ENCODE data around the gene C4BPA. TPM values are rescaled to one million over a fixed set of nuclear protein-coding genes. Genes with fewer than 3 reads are reported as not detected.

The C4BPA gene
- total and polyA plus RNA-seq, 2 of the 8 experiments (the other 6 are each of a cell fraction or from before 2014, with no cell fraction given), result not detected

- Histone ChIP-seq H2AFZ (ENCODE audit: low read length) (no peak overlapping the region), H3K4me1 (replicated peaks in 1 of 4; ENCODE audit: control insufficient read depth in 3 of 4, insufficient read depth in 4 of 4, low read length in 3 of 4) (no peaks in the 10 kb centered on the region), H3K4ac (replicated peaks; ENCODE audit: insufficient read length, low read depth, low read length) (no peak overlapping the region), H4K5ac (ENCODE audit: insufficient read length, low read depth, low read length) (no peak overlapping the region), H3K23me2 (ENCODE audit: low read depth, low read length) (no peaks in the 10 kb centered on the region), H2BK20ac (ENCODE audit: low read length) (no peak overlapping the region), H3K18ac (ENCODE audit: extremely low read depth, low read length) (no peak overlapping the region), H3K56ac (replicated peaks; ENCODE audit: insufficient read length, low read depth, low read length) (no peak overlapping the region), H3K9ac (replicated peaks in 1 of 4; ENCODE audit: extremely low read depth in 1 of 4, low read depth in 3 of 4, low read length in 3 of 4) (no peak overlapping the region), H4K8ac (ENCODE audit: extremely low read depth, insufficient read depth, low read length) (no peak overlapping the region), H4K91ac (replicated peaks; ENCODE audit: insufficient read length, low read length) (no peak overlapping the region), H3K4me3 (ENCODE audit: extremely low read depth in 1 of 4, insufficient read depth in 2 of 4, low read depth in 3 of 4, low read length in 4 of 4) (no peak overlapping the region), H2BK120ac (replicated peaks; ENCODE audit: low read depth, low read length) (no peak overlapping the region), H3K23ac (ENCODE audit: insufficient read length) (no peak overlapping the region), H3K79me1 (ENCODE audit: low read depth, low read length) (no peaks in the 10 kb centered on the region), H3K27ac (ENCODE audit: low read depth, low read length) (no peak overlapping the region), H3K14ac (ENCODE audit: insufficient read length) (no peak overlapping the region), H2AK5ac (ENCODE audit: low read depth, low read length) (no peak overlapping the region), H3K27me3 (replicated peaks in 1 of 4; ENCODE audit: control insufficient read depth in 3 of 4, extremely low read depth in 1 of 4, insufficient read depth in 3 of 4, low read length in 3 of 4) (no peaks in the 10 kb centered on the region), H2BK5ac (ENCODE audit: low read depth, low read length) (no peak overlapping the region), H2BK15ac (ENCODE audit: low read length) (no peak overlapping the region), H4K20me1 (replicated peaks in 1 of 2; ENCODE audit: control insufficient read depth in 1 of 2, insufficient read depth in 2 of 2, low read length in 2 of 2) (no peaks in the 10 kb centered on the region), H3K36me3 (ENCODE audit: control insufficient read depth in 2 of 4, insufficient read depth in 4 of 4, low read length in 3 of 4) (no peaks in the 10 kb centered on the region), H3K79me2 (ENCODE audit: control insufficient read depth in 1 of 2, insufficient read depth in 2 of 2, low read length in 2 of 2) (no peaks in the 10 kb centered on the region), H3K4me2 (ENCODE audit: insufficient read depth in 1 of 2, low read depth in 2 of 2, low read length in 2 of 2) (no peak overlapping the region), H3K9me3 (ENCODE audit: insufficient read depth in 2 of 2, low read depth in 1 of 2, low read length in 1 of 2) (no peaks in the 10 kb centered on the region), H2BK12ac (ENCODE audit: low read depth, low read length) (no peak overlapping the region)
- ChIA-PET POLR2A (ENCODE audit: partially characterized antibody) (no interaction called here), CTCF (ENCODE audit: partially characterized antibody) (no interaction called here)
- DNase-seq (ENCODE audit: low read depth in 1 of 2, low spot score in 2 of 2) (no peak), FAIRE-seq (no peak)
- TF ChIP-seq ATF3 (IDR thresholded peaks at IDR 0.05; ENCODE audit: insufficient read depth, low read depth, low read length) (no peak), JUND (IDR thresholded peaks at IDR 0.05; ENCODE audit: low read length) (no peak), FOSL1 (IDR thresholded peaks at IDR 0.05; ENCODE audit: insufficient read depth, low read depth, low read length) (no peak), KDM4A (IDR thresholded peaks at IDR 0.05; ENCODE audit: low read depth, low read length, severe bottlenecking) (no peak)
Observed at GRCh38 chr1:207151920-207152319, 47.9 kb downstream of the C4BPA start.
